ENCODE results near the gene TIMP4.

TIMP4 gene

GRCh38 chr3:12147049-12147780 is 11.5 kb downstream of the TIMP4 start:
- DNase-seq (ENCODE audit: low read depth), result no peak

- no peak for DNase-seq (ENCODE audit: low read depth)
Observed at GRCh38 chr3:12143949-12144504, 14.7 kb downstream of the TIMP4 start.

DNA sequence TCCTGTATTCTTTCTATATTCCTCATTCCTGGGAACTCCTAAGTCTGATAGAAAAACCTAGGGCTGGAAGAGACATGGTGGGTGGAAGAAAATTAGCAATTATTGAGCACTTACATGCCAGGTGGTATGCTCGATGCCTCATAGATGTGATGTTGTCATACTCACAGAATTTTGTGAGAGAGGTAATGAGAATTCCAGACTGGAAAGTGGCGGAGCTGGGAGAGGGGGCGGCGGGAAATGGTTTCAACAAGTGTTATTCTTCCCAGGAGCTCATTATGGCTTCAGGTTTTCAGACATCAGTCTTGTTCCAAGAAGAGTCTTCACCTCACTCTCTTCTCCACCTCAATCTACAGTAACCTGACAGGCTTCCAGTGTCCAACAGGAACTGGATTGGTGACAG is 16.2 kb downstream of the TIMP4 start:
- DNase-seq (ENCODE audit: low read depth), result no peak

DNA sequence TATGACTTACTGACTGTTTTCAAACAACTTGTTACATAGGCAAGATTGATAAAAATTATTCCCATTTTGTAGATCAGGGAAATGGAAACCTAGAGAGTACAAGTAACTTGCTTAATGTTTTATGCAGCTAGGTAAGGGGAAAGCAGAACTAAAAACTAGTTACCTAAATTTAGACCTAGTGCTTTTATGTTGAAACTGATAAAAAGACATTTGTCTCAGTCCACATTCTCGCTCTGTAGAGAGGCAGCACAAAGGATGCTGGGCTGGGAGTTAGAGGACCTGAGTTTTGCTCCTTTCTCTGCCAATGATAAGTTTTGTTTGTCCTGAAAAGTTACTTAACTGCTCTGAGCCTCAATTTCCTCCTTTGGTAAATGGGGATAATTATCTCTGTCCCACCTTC is 17.4 kb downstream of the TIMP4 start:
- no peak for DNase-seq (ENCODE audit: low read depth)

DNA sequence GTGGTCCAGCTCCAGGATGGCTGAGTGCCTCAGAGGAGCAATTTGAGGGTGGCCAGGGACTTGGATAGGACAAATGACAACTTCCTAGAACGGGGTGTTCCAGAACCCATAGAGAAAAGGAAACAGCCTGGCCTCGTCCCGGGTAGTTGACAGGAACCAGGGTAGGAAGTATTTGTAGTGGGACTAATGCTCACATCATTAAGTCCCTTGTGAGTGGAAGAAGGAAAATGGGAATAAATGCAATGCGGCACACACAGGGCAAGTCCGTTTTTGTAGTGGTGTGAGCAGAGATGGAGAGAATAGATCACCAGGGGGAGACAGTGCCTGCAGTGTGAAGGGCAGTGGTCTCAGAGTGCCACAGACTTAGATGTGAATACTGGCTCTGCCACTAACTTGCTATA is 19.6 kb downstream of the TIMP4 start:
- no peak for DNase-seq (ENCODE audit: low read depth)

- DNase-seq (ENCODE audit: low read depth), result no peak
Observed at GRCh38 chr3:12138044-12138443, 20.7 kb downstream of the TIMP4 start.

- no peak for DNase-seq (ENCODE audit: low read depth)
Observed at GRCh38 chr3:12136371-12136770, 22.3 kb downstream of the TIMP4 start.

DNA sequence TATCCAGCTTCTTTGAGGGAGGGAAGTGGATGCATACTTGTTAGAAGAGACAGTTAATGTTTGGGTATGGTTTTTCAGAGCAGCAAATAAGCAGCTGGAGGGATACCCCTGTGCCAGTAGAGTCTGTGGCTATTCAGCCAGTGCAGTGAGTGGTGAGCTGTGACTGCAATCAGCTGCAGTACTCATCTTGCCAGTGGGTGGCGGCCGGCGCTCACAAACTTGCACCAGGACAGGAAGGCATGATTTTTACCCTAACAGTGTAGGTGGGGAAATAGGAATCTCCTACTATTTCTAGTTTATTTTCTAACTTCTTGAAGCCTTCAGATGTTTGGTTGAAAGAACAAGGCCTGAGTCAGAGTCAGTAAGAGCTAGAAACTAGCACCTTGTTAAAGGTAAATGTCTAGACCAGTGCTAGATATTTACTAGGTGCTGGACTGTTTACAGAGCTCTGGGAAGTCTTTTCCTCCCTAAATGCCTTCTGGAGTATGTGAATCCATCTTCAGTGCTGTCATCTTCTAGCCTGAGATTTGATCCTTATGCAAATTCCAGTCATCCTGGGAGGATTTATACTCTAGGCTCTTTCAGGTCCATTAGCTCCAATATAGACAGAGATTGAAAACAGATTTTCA is 23.6 kb downstream of the TIMP4 start:
- no peak for DNase-seq (ENCODE audit: low read depth)

GRCh38 chr3:12132881-12133280 is 25.8 kb downstream of the TIMP4 start:
- DNase-seq (ENCODE audit: low read depth), result no peak

- DNase-seq (ENCODE audit: low read depth), result no peak
Observed at GRCh38 chr3:12131351-12132090, 27.2 kb downstream of the TIMP4 start.

GRCh38 chr3:12127391-12127790 is 31.3 kb downstream of the TIMP4 start:
- no peak for DNase-seq (ENCODE audit: low read depth)

GRCh38 chr3:12125772-12126171 is 32.9 kb downstream of the TIMP4 start:
- no peak for DNase-seq (ENCODE audit: low read depth)

DNA sequence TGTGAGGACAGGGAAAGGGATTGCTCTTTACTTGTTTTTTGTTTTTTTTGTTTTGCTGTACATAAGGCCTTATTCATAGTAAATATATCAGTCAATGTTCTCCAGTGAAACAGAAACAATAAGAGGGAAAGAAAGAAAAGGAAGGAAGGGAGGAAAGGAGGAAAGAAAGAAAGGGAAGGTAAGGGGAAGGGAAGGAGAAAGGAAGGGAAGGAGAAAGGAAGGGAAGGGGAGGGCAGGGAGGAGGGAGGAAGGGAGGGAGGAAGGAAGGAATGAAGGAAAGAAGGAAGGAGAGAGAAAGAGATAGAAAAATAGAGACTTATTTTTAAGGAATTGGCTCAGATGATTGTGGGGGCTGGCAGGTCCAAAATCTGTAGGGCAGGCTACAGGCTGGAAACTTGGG is 37.2 kb downstream of the TIMP4 start:
- no peak for DNase-seq (ENCODE audit: low read depth)

DNA sequence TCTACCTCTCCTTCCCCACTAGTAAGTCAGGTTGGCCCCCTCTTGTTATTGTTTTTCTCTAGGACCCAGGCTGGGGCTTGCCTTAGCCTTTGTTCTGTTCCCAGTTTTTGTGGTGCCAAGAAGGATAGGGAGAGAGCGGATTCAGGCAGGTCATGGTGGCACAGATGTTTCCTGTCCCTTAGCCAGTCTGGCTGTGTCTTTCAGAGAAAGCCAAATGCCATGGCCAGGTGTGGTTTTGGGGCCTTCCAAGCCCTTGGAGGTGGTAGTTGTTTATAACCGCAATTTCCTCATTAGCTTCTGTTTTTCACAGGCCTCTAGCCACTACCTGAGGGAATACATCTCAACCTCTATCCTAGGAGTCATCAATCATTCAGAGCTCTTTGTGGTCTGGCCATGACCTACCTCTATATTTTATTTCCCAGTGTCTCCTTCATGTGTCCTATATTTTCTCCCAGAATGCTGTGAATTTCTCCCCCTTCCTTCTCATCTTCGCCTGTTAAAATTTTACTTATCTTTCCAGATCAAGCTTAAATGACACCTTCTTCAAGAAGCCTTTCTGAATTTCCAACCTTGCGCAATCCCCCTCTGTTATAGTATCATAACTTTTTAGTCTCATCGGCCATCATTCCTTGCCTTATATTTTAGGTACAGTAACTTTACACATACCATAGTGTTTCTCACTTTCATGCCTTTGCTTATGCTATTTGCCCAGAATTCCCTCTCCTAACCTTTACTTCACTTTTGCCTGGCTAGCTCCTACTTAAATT is 38.2 kb downstream of the TIMP4 start:
- no peak for DNase-seq (ENCODE audit: low read depth)

GRCh38 chr3:12117473-12117872 is 41.2 kb downstream of the TIMP4 start:
- DNase-seq (ENCODE audit: low read depth), result no peak

GRCh38 chr3:12116870-12117269 is 41.8 kb downstream of the TIMP4 start:
- no peak for DNase-seq (ENCODE audit: low read depth)

- no peak for DNase-seq (ENCODE audit: low read depth)
Observed at GRCh38 chr3:12115849-12116248, 42.9 kb downstream of the TIMP4 start.

- DNase-seq (ENCODE audit: low read depth), result no peak
Observed at GRCh38 chr3:12115104-12115503, 43.6 kb downstream of the TIMP4 start.

DNA sequence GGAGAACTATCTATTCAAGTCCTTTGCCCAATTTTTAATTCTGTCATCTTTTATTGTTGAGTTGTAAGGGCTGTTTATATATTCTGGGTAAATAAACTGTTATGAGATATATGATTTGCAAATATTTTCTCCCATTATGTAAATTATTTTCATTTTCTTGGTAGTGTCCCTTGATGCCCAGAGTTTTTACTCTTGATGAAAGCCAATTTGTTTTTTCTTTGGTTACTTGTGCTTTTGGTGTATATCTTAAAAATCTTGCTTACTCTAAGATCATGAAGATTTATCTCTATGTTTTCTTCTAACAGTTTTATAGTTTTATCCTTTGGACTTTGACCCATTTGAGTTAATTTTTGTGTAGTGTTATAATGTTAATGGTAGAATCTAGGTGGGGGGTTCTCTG is 44.5 kb downstream of the TIMP4 start:
- no peak for DNase-seq (ENCODE audit: low read depth)

GRCh38 chr3:12107071-12107713 is 51.5 kb downstream of the TIMP4 start:
- DNase-seq (ENCODE audit: low read depth), result no peak

Data from GM04503 (cell line).